MM.1S (cell line): ENCODE results near the gene BSDC1.
"Not testable (repeated sequence)": the region's sequence is repeated elsewhere in the genome, so short reads cannot be mapped to it uniquely, and the experiment has no call there.

Source experiments
- DNase-seq: peaks from one replicate; pipeline ENCODE4 v3.0.0-alpha.2; 2015
- H2AFZ ChIP-seq: fragments of 300-600 bp; sonication (generic); 2 replicates; pipeline ENCODE4 v1.6.0; 2016; ENCODE audit warnings: antibody characterized with exemption, low read length
- H3F3A ChIP-seq: fragments of 300-600 bp; sonication (generic); 2 replicates; pipeline ENCODE4 v1.6.1; 2016; ENCODE audit warnings: mild to moderate bottlenecking, antibody characterized with exemption, low read length, moderate library complexity, mixed read lengths; ENCODE audit not compliant: insufficient read depth
- H3K27ac ChIP-seq: fragments of 300-600 bp; sonication (generic); 2 replicates; pipeline ENCODE4 v1.5.1; 2016; ENCODE audit warnings: mild to moderate bottlenecking, low read length
- H3K27me3 ChIP-seq: fragments of 300-600 bp; sonication (generic); replicated peaks from 2 replicates; pipeline ENCODE4 v1.6.0; 2016; ENCODE audit warnings: low read length; ENCODE audit not compliant: insufficient read depth
- H3K36me3 ChIP-seq: fragments of 300-600 bp; sonication (generic); replicated peaks from 2 replicates; pipeline ENCODE4 v1.6.1; 2016; ENCODE audit warnings: mild to moderate bottlenecking, low read length, mixed read lengths; ENCODE audit not compliant: insufficient read depth
- H3K4me1 ChIP-seq: fragments of 300-600 bp; sonication (generic); 2 replicates; pipeline ENCODE4 v1.6.1; 2016; ENCODE audit warnings: low read length, mixed read lengths
- H3K4me2 ChIP-seq: fragments of 300-600 bp; sonication (generic); 2 replicates; pipeline ENCODE4 v1.6.0; 2016; ENCODE audit warnings: low read depth, low read length
- H3K4me3 ChIP-seq: fragments of 300-600 bp; sonication (generic); 2 replicates; pipeline ENCODE4 v1.5.1; 2016; ENCODE audit warnings: low read length, mixed read lengths
- H3K79me2 ChIP-seq: fragments of 300-600 bp; sonication (generic); 2 replicates; pipeline ENCODE4 v1.6.1; 2016; ENCODE audit warnings: mixed run types, low read length, mixed read lengths
- H3K9ac ChIP-seq: fragments of 300-600 bp; sonication (generic); 2 replicates; pipeline ENCODE4 v1.6.1; 2016; ENCODE audit warnings: low read length, mixed read lengths
- H3K9me2 ChIP-seq: fragments of 300-600 bp; sonication (generic); replicated peaks from 2 replicates; pipeline ENCODE4 v1.6.1; 2016; ENCODE audit warnings: mild to moderate bottlenecking, low read length, mixed read lengths; ENCODE audit not compliant: insufficient read depth
- H3K9me3 ChIP-seq: fragments of 300-600 bp; sonication (generic); replicated peaks from 2 replicates; pipeline ENCODE4 v1.6.1; 2016; ENCODE audit warnings: mild to moderate bottlenecking, low read length, mixed read lengths; ENCODE audit not compliant: insufficient read depth
- H4K20me1 ChIP-seq: fragments of 300-600 bp; sonication (generic); 2 replicates; pipeline ENCODE4 v1.6.1; 2016; ENCODE audit warnings: mild to moderate bottlenecking, low read length, moderate library complexity, mixed read lengths; ENCODE audit not compliant: insufficient read depth
- EZH2 ChIP-seq: fragments of 300-600 bp; sonication (generic); optimal IDR thresholded peaks from 2 replicates; pipeline ENCODE3; 2017; ENCODE audit warnings: low read depth, mild to moderate bottlenecking, antibody characterized with exemption, low read length, mixed read lengths
- EZH2phosphoT487 ChIP-seq: fragments of 300-600 bp; sonication (generic); IDR thresholded peaks from 2 replicates; pipeline ENCODE4 v1.6.1; 2018; ENCODE audit warnings: antibody characterized with exemption, low read length
- TF ChIP-seq, protein P1 (sequence below): fragments of 300-600 bp; sonication (generic); IDR thresholded peaks from 2 replicates; pipeline ENCODE4 v1.5.1; 2016; ENCODE audit warnings: antibody characterized with exemption, low read length, mixed read lengths

The BSDC1 gene, protein sequence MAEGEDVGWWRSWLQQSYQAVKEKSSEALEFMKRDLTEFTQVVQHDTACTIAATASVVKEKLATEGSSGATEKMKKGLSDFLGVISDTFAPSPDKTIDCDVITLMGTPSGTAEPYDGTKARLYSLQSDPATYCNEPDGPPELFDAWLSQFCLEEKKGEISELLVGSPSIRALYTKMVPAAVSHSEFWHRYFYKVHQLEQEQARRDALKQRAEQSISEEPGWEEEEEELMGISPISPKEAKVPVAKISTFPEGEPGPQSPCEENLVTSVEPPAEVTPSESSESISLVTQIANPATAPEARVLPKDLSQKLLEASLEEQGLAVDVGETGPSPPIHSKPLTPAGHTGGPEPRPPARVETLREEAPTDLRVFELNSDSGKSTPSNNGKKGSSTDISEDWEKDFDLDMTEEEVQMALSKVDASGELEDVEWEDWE

DNA sequence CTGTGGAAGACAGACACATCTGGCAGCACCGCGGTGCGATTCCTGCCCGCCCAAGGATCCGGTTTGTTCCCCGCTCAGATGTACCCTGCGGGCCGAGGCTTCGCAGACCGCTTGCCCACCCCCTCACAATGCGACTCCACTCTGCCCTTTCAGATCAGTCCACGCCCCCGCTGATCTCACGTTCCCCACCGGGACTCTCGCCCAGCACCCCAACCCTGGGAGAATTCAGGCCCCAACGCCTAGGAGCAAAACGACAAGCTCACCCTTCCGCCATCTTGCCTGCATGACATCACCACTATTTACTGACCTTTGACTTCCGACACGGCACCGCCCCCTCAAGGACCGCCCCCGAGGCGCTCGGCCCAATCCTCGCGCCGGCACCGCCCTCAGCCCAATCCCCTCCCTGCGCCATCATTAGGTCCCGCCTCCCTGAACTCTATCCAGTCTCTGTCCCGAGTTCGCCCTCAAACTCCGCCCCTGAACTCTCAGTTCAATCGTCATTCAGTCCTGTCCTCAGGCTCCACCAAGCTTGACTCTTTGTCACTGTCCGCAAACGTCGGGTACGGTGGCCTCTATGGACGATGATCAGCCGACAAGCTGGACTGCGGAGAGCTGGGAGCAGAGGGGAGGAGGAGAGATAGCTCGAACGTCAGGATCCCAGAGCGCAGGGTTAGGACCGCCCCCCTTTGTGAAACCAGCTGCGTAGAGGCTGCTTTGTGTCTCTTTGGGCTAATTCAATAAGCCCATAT is at the start of gene BSDC1:
BSDC1 (minus strand) TSS at position 301 of the 749 bp plus-strand sequence; CDS start at position 274, 27 bp downstream.
- Histone ChIP-seq H3K79me2 (peaks cover 45% of the 10 kb centered on the region), H3F3A (peaks cover 7% of the 10 kb centered on the region; the same call in 1 of the 2 replicates), H2AFZ (peak within 1 kb of the TSS; percentile 75), H3K9me2 (no peaks in the 10 kb centered on the region), H3K27me3 (no peaks in the 10 kb centered on the region), H3K36me3 (peaks cover 7% of the 10 kb centered on the region; the same call in 1 of the 2 replicates), H3K4me3 (peak within 1 kb of the TSS; percentile 96), H3K4me1 (peaks cover 10% of the 10 kb centered on the region), H4K20me1 (no peaks in the 10 kb centered on the region), H3K9me3 (no peaks in the 10 kb centered on the region), H3K4me2 (peak within 1 kb of the TSS; percentile 95), H3K27ac (peak within 1 kb of the TSS; percentile 66), H3K9ac (peak within 1 kb of the TSS; percentile 91)
- DNase-seq: peak; percentile 98
- TF ChIP-seq EZH2: no peak

DNA sequence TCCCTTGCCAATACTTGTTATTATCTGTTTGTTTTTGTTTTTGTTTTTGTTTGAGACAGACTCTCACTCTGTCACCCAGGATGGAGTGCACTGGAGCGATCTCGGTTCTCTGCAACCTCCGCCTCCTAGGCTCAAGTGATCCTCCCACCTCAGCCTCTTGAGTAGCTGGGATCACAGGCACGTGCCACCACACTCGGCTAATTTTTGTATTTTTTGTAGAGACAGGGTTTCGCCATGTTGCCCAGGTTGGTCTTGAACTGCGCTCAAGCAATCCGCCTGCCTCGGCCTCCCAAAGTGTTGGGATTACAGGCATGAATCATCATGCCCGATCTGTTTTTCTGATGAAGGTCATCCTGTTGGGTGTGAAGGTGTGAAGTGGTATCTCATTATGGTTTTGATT is 47.2 kb upstream of the BSDC1 start:
- DNase-seq, H3K27me3 ChIP-seq: not testable (repeated sequence)

DNA sequence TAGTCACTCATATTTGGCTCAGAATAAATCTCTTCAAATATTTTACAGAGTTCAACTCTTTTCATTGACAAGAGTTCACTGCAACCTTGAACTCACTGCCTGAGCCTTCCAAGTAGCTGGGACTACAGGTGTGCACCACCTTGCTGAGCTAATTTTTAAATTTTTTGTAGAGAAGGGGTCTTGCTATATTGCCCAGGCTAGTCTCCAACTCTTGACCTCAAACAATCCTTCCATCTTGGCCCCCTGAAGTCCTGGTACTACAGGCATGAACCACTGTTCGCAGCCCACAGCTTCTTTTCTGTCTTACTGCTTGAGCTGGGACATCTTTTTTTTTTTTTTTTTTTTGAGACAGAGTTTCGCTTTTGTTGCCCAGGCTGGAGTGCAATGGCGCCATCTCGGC is 44.5 kb upstream of the BSDC1 start:
- H3K4me2 ChIP-seq, DNase-seq, H3K79me2 ChIP-seq, H3K9me2 ChIP-seq, H3K9me3 ChIP-seq, H3F3A ChIP-seq, H3K36me3 ChIP-seq, H3K4me3 ChIP-seq, H3K27me3 ChIP-seq, H3K4me1 ChIP-seq, H4K20me1 ChIP-seq, H3K9ac ChIP-seq, H3K27ac ChIP-seq, H2AFZ ChIP-seq: not testable (repeated sequence)

More for the DNA sequence above, 47.2 kb upstream of the BSDC1 start:
- not testable (repeated sequence) for H3K79me2 ChIP-seq, H3F3A ChIP-seq, H3K27ac ChIP-seq, H3K36me3 ChIP-seq, H3K4me1 ChIP-seq, H3K9me3 ChIP-seq, H3K4me3 ChIP-seq, H4K20me1 ChIP-seq, H3K9me2 ChIP-seq, H3K9ac ChIP-seq, H2AFZ ChIP-seq, H3K4me2 ChIP-seq

DNA sequence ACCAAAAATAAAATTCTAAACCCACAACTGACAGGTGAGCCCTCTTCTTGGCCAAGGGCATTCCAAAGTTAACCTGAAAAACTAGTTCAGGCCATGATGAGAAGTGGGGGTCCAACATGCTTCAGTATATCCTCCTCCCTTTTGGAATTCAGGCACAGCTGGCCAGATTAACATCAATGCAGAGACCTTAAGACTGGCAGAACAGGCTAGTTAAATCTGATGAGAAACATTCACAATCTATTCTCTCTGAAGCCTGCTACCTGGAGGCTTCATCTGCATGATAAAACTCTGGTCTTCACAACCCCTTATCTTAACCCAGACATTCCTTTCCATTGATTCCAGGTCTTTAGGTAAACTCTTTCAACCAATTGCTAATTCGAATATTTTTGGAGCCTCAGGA is 43.9 kb upstream of the BSDC1 start:
- Histone ChIP-seq H3K4me1 (no peaks in the 10 kb centered on the region), H3K36me3 (no peaks in the 10 kb centered on the region), H4K20me1 (no peaks in the 10 kb centered on the region), H3F3A (no peaks in the 10 kb centered on the region), H3K4me2 (no peak overlapping the region), H3K27me3 (no peaks in the 10 kb centered on the region), H3K27ac (no peak overlapping the region), H3K9ac (no peak overlapping the region), H3K79me2 (no peaks in the 10 kb centered on the region), H2AFZ (no peak overlapping the region), H3K9me3 (no peaks in the 10 kb centered on the region), H3K9me2 (no peaks in the 10 kb centered on the region), H3K4me3 (no peak overlapping the region)
- no peak for DNase-seq
- TF ChIP-seq EZH2phosphoT487 (no peak), EZH2 (no peak)
- TF ChIP-seq, protein P1, sequence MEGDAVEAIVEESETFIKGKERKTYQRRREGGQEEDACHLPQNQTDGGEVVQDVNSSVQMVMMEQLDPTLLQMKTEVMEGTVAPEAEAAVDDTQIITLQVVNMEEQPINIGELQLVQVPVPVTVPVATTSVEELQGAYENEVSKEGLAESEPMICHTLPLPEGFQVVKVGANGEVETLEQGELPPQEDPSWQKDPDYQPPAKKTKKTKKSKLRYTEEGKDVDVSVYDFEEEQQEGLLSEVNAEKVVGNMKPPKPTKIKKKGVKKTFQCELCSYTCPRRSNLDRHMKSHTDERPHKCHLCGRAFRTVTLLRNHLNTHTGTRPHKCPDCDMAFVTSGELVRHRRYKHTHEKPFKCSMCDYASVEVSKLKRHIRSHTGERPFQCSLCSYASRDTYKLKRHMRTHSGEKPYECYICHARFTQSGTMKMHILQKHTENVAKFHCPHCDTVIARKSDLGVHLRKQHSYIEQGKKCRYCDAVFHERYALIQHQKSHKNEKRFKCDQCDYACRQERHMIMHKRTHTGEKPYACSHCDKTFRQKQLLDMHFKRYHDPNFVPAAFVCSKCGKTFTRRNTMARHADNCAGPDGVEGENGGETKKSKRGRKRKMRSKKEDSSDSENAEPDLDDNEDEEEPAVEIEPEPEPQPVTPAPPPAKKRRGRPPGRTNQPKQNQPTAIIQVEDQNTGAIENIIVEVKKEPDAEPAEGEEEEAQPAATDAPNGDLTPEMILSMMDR: no peak
